C4-2B (cell line): ENCODE data around the gene GPR160.

Experiments used
- ZFX ChIP-seq: fragments of 450-650 bp; IDR thresholded peaks from 2 replicates; pipeline ENCODE4 v1.6.1; 2017
- TF ChIP-seq, protein P1 (sequence below): fragments of 450-650 bp; conservative IDR thresholded peaks from 2 replicates; pipeline ENCODE4 v1.5.1; 2017; ENCODE audit warnings: mild to moderate bottlenecking

DNA sequence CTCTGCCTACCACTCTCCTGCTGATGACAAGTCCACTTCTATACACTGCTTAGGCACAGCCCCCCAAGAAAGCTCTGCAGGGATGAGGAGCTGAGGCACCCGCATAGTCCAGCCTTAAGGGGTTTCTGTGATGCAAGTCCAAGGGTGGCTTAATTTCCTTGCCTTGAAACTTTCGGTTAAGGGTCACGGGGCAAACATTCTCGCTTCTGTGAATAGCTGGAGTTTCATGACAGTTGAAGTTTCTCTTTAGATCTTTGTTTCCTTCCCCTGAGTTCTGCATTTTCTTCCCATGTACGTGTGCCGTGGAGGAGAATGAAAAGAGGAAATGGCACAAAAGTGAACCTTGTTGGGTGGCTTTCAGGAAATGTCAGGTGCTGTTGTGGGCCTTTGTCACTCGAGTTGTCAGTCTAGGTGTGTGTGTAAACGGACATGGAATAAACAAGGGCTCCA lies 7.0 kb downstream of the GPR160 start:
- TF ChIP-seq, protein P1, sequence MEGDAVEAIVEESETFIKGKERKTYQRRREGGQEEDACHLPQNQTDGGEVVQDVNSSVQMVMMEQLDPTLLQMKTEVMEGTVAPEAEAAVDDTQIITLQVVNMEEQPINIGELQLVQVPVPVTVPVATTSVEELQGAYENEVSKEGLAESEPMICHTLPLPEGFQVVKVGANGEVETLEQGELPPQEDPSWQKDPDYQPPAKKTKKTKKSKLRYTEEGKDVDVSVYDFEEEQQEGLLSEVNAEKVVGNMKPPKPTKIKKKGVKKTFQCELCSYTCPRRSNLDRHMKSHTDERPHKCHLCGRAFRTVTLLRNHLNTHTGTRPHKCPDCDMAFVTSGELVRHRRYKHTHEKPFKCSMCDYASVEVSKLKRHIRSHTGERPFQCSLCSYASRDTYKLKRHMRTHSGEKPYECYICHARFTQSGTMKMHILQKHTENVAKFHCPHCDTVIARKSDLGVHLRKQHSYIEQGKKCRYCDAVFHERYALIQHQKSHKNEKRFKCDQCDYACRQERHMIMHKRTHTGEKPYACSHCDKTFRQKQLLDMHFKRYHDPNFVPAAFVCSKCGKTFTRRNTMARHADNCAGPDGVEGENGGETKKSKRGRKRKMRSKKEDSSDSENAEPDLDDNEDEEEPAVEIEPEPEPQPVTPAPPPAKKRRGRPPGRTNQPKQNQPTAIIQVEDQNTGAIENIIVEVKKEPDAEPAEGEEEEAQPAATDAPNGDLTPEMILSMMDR, result no peak
- no peak for TF ChIP-seq ZFX
